ENCODE data around the gene EIF2B1. TPM values are rescaled to one million over a fixed set of nuclear protein-coding genes. Genes with fewer than 3 reads are reported as not detected.

Gene EIF2B1
- total RNA-seq, 1 experiment from 2014 or later, result 59.8 TPM

GRCh38 chr12:123595729-123596128, 37.8 kb downstream of the EIF2B1 start:
- peaks cover 27 to 64% (median 44%) of the 10 kb centered on the region in 3 experiments; a peak in 6 of 7 replicates for H3K36me3 Mint-ChIP-seq (ENCODE audit: insufficient read depth in 1 of 3, low read depth in 3 of 3)
- no peak overlapping the region for H3K27ac Mint-ChIP-seq

More at GRCh38 chr12:123595729-123596128, 37.8 kb downstream of the EIF2B1 start:
- no peak for DNase-seq
- H4K91ac ChIP-seq (ENCODE audit: insufficient read length, low read depth, low read length), result no peak overlapping the region
- no peak overlapping the region for H3K27ac ChIP-seq (ENCODE audit: insufficient read length, low read depth, low read length)
- H3K79me1 ChIP-seq (ENCODE audit: insufficient read depth, low read depth, low read length, poor library complexity, severe bottlenecking), result peaks cover 6% of the 10 kb centered on the region
- no peaks in the 10 kb centered on the region for H3K4me1 ChIP-seq (ENCODE audit: insufficient read depth, low read length)
- no peaks in the 10 kb centered on the region for H3K27me3 Mint-ChIP-seq (ENCODE audit: low read depth)
- no peak overlapping the region for H2AFZ ChIP-seq (ENCODE audit: low read length)
- H3K23ac ChIP-seq (ENCODE audit: insufficient read length, low read depth, low read length), result no peak overlapping the region
- H3K23me2 ChIP-seq (ENCODE audit: insufficient read length, low read depth, low read length, poor library complexity, severe bottlenecking), result no peaks in the 10 kb centered on the region
- no peak overlapping the region for H3K56ac ChIP-seq (ENCODE audit: insufficient read length, low read depth, low read length)
- H3K9me3 Mint-ChIP-seq, result no peaks in the 10 kb centered on the region
- no peak overlapping the region for H2AK5ac ChIP-seq (ENCODE audit: insufficient read length, low read length)
- 0 out of 2 replicates have a peak, but pooled peaks cover 2% of the 10 kb centered on the region for H3K79me2 ChIP-seq (ENCODE audit: insufficient read depth, low read length)
- no peak overlapping the region for H3K4me2 ChIP-seq (ENCODE audit: insufficient read depth, insufficient read length, low read length)
- H2BK20ac ChIP-seq (ENCODE audit: low read depth, low read length, poor library complexity, severe bottlenecking), result no peak overlapping the region
- H3K14ac ChIP-seq (ENCODE audit: insufficient read depth, low read length), result no peak overlapping the region
- H3K4me3 Mint-ChIP-seq, result no peak overlapping the region
- H3K4ac ChIP-seq (ENCODE audit: low read depth, low read length), result no peak overlapping the region
- peaks cover under 1 to 1% of the 10 kb centered on the region in 2 experiments; a peak in 3 of 4 replicates for H3K4me1 Mint-ChIP-seq
- H2BK15ac ChIP-seq (ENCODE audit: low read depth, low read length), result no peak overlapping the region
- H4K20me1 ChIP-seq (ENCODE audit: control insufficient read depth, insufficient read depth, insufficient read length), result no peaks in the 10 kb centered on the region
- H3K9ac ChIP-seq (ENCODE audit: extremely low read depth, insufficient read length, low read length), result no peak overlapping the region
- H3K18ac ChIP-seq (ENCODE audit: insufficient read length, low read depth, low read length), result no peak overlapping the region
- H4K5ac ChIP-seq (ENCODE audit: insufficient read length, low read depth, low read length), result no peak overlapping the region
- no peaks in the 10 kb centered on the region for H3K9me3 ChIP-seq (ENCODE audit: control insufficient read depth, low read depth, low read length)
- no peak overlapping the region for H2BK5ac ChIP-seq (ENCODE audit: insufficient read length, low read length)
- H4K8ac ChIP-seq (replicated peaks; ENCODE audit: insufficient read length, low read depth, low read length), result no peak overlapping the region
- no peak overlapping the region for H2BK12ac ChIP-seq (ENCODE audit: insufficient read length, low read depth, low read length)
- H3T11ph ChIP-seq (ENCODE audit: low read length), result no peak overlapping the region
- no peak for TF ChIP-seq CTCF (conservative IDR thresholded peaks at IDR 0.05)
- no peak overlapping the region for H2BK120ac ChIP-seq (ENCODE audit: low read depth, low read length, poor library complexity, severe bottlenecking)
- no peaks in the 10 kb centered on the region for H3K27me3 ChIP-seq (ENCODE audit: insufficient read depth, low read length)
